ENCODE results near the gene MAP4. TPM values are rescaled to one million over a fixed set of nuclear protein-coding genes. Genes with fewer than 3 reads are reported as not detected.
A peak's percentile ranks its signal among the peaks of the same experiment; 100 is the strongest.

MAP4 gene
- total and polyA plus RNA-seq, 2 of the 13 experiments (the other 11 are each of a cell fraction or from before 2014, with no cell fraction given) = 33.1 to 38.7 TPM

- TF ChIP-seq ZBTB46 (CRISPR knock-in tag; IDR thresholded peaks at IDR 0.05; ENCODE audit: borderline replicate concordance) (no peak), JDP2 (CRISPR knock-in tag; IDR thresholded peaks at IDR 0.05; ENCODE audit: borderline replicate concordance) (no peak), IKZF1 (IDR thresholded peaks at IDR 0.05) (no peak), SCMH1 (CRISPR knock-in tag; IDR thresholded peaks at IDR 0.05; ENCODE audit: borderline replicate concordance) (no peak), ZNF292 (CRISPR knock-in tag; IDR thresholded peaks at IDR 0.05; ENCODE audit: borderline replicate concordance, low read depth) (peak; percentile 25; the same call in 1 of the 2 replicates), IKZF4 (CRISPR knock-in tag; IDR thresholded peaks at IDR 0.05; ENCODE audit: borderline replicate concordance, low read depth, not compliant biosample characterization) (no peak), SOX13 (IDR thresholded peaks at IDR 0.05) (no peak), SOX13 (CRISPR knock-in tag; conservative IDR thresholded peaks at IDR 0.05 in 1 of 2, IDR thresholded peaks at IDR 0.05 in 1 of 2) (peak in 1 of 2 experiments; percentile 79; a peak in 2 of 4 replicates), PLSCR1 (CRISPR knock-in tag; IDR thresholded peaks at IDR 0.05; ENCODE audit: borderline replicate concordance) (no peak), ZMYM4 (CRISPR knock-in tag; IDR thresholded peaks at IDR 0.05) (no peak), NFAT5 (CRISPR knock-in tag; IDR thresholded peaks at IDR 0.05) (no peak), TBL1XR1 (IDR thresholded peaks at IDR 0.05; ENCODE audit: borderline replicate concordance, low read length, partially characterized antibody) (no peak), ZNF572 (CRISPR knock-in tag; IDR thresholded peaks at IDR 0.05) (no peak), ZNF792 (CRISPR knock-in tag; IDR thresholded peaks at IDR 0.05) (no peak), FOXM1 (CRISPR knock-in tag; IDR thresholded peaks at IDR 0.05) (no peak), GFI1 (CRISPR knock-in tag; IDR thresholded peaks at IDR 0.05; ENCODE audit: borderline replicate concordance) (no peak), FOXA3 (CRISPR knock-in tag; IDR thresholded peaks at IDR 0.05) (no peak)
- TF ChIP-seq, protein P1, sequence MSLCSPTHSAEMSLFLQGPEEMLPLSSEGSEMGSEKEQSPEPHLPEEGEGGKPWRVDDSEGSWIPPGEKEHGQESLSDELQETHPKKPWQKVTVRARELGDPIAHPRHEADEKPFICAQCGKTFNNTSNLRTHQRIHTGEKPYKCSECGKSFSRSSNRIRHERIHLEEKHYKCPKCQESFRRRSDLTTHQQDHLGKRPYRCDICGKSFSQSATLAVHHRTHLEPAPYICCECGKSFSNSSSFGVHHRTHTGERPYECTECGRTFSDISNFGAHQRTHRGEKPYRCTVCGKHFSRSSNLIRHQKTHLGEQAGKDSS (CRISPR knock-in tag; IDR thresholded peaks at IDR 0.05; ENCODE audit: borderline replicate concordance, low read depth) = no peak
- TF ChIP-seq, protein P2, sequence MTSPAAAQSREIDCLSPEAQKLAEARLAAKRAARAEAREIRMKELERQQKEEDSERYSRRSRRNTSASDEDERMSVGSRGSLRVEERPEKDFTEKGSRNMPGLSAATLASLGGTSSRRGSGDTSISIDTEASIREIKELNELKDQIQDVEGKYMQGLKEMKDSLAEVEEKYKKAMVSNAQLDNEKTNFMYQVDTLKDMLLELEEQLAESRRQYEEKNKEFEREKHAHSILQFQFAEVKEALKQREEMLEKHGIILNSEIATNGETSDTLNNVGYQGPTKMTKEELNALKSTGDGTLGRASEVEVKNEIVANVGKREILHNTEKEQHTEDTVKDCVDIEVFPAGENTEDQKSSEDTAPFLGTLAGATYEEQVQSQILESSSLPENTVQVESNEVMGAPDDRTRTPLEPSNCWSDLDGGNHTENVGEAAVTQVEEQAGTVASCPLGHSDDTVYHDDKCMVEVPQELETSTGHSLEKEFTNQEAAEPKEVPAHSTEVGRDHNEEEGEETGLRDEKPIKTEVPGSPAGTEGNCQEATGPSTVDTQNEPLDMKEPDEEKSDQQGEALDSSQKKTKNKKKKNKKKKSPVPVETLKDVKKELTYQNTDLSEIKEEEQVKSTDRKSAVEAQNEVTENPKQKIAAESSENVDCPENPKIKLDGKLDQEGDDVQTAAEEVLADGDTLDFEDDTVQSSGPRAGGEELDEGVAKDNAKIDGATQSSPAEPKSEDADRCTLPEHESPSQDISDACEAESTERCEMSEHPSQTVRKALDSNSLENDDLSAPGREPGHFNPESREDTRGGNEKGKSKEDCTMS (CRISPR knock-in tag; conservative IDR thresholded peaks at IDR 0.05) = no peak
Measured at GRCh38 chr3:48023377-48023776, 7.2 kb upstream of the MAP4 start (continued).
